H9 (cell line): ENCODE measurements around the gene UNK. TPM values are rescaled to one million over a fixed set of nuclear protein-coding genes. Genes with fewer than 3 reads are reported as not detected.

Experiments
- DNase-seq: peaks from one replicate; pipeline ENCODE4 v3.0.0-alpha.2; 2017
- H2AFZ ChIP-seq: one replicate; pipeline ENCODE4 v1.6.1; 2013; ENCODE audit warnings: mild to moderate bottlenecking, low read length, control low read depth, moderate library complexity
- H2AK5ac ChIP-seq: 2 replicates; pipeline ENCODE4 v1.6.1; 2013; ENCODE audit warnings: low read length, control low read depth, mixed read lengths; ENCODE audit not compliant: insufficient read length
- H2BK120ac ChIP-seq: one replicate; pipeline ENCODE4 v1.6.1; 2013; ENCODE audit warnings: low read depth, mild to moderate bottlenecking, low read length, control low read depth, inconsistent platforms; ENCODE audit not compliant: poor library complexity, severe bottlenecking
- H2BK12ac ChIP-seq: 2 replicates; pipeline ENCODE4 v1.6.1; 2013; ENCODE audit warnings: low read length, control low read depth, mixed read lengths, low read depth; ENCODE audit not compliant: insufficient read length
- H2BK15ac ChIP-seq: 2 replicates; pipeline ENCODE4 v1.6.1; 2013; ENCODE audit warnings: low read depth, low read length, control low read depth
- H2BK20ac ChIP-seq: one replicate; pipeline ENCODE4 v1.6.1; 2013; ENCODE audit warnings: low read depth, mild to moderate bottlenecking, low read length, control low read depth, inconsistent platforms; ENCODE audit not compliant: poor library complexity, severe bottlenecking
- H2BK5ac ChIP-seq: 2 replicates; pipeline ENCODE4 v1.6.1; 2013; ENCODE audit warnings: low read length, control low read depth, mixed read lengths; ENCODE audit not compliant: insufficient read length
- H3K14ac ChIP-seq: 2 replicates; pipeline ENCODE4 v1.6.1; 2013; ENCODE audit warnings: low read length, control low read depth; ENCODE audit not compliant: insufficient read depth
- H3K18ac ChIP-seq: 2 replicates; pipeline ENCODE4 v1.6.1; 2013; ENCODE audit warnings: low read depth, mild to moderate bottlenecking, mixed read lengths, low read length, control low read depth; ENCODE audit not compliant: insufficient read length
- H3K23ac ChIP-seq: 2 replicates; pipeline ENCODE4 v1.6.1; 2013; ENCODE audit warnings: low read length, control low read depth, mixed read lengths, low read depth; ENCODE audit not compliant: insufficient read length
- H3K23me2 ChIP-seq: 2 replicates; pipeline ENCODE4 v1.6.1; 2013; ENCODE audit warnings: low read depth, mild to moderate bottlenecking, mixed read lengths, low read length, control low read depth; ENCODE audit not compliant: insufficient read length, poor library complexity, severe bottlenecking
- H3K27ac ChIP-seq: 2 replicates; pipeline ENCODE4 v1.5.1; 2013; ENCODE audit warnings: low read length, control low read depth, mixed read lengths, low read depth; ENCODE audit not compliant: insufficient read length
- H3K27me3 ChIP-seq: 2 replicates; pipeline ENCODE4 v1.6.1; 2013; ENCODE audit warnings: low read length, control low read depth, inconsistent platforms; ENCODE audit not compliant: insufficient read depth
- H3K4ac ChIP-seq: 2 replicates; pipeline ENCODE4 v1.6.1; 2013; ENCODE audit warnings: low read depth, mild to moderate bottlenecking, control low read depth, inconsistent platforms, low read length, moderate library complexity
- H3K4me1 ChIP-seq: 2 replicates; pipeline ENCODE4 v1.6.1; 2013; ENCODE audit warnings: low read length, control low read depth, inconsistent platforms; ENCODE audit not compliant: insufficient read depth
- H3K4me2 ChIP-seq: 2 replicates; pipeline ENCODE4 v1.6.1; 2013; ENCODE audit warnings: low read length, control low read depth, mixed read lengths; ENCODE audit not compliant: insufficient read length, insufficient read depth
- H3K56ac ChIP-seq: 2 replicates; pipeline ENCODE4 v1.6.1; 2013; ENCODE audit warnings: low read depth, mild to moderate bottlenecking, mixed read lengths, low read length, control low read depth; ENCODE audit not compliant: insufficient read length
- H3K79me1 ChIP-seq: 2 replicates; pipeline ENCODE4 v1.6.1; 2013; ENCODE audit warnings: low read depth, mild to moderate bottlenecking, moderate library complexity, low read length, control low read depth, inconsistent platforms; ENCODE audit not compliant: insufficient read depth, poor library complexity, severe bottlenecking
- H3K79me2 ChIP-seq: 2 replicates; pipeline ENCODE4 v1.6.1; 2013; ENCODE audit warnings: low read length, control low read depth, inconsistent platforms; ENCODE audit not compliant: insufficient read depth
- H3K9ac ChIP-seq: 2 replicates; pipeline ENCODE4 v1.6.1; 2013; ENCODE audit warnings: low read length, control low read depth, mixed read lengths; ENCODE audit not compliant: insufficient read length; ENCODE audit errors: extremely low read depth
- H3K9me3 ChIP-seq: one replicate; pipeline ENCODE4 v1.6.1; 2013; ENCODE audit warnings: low read depth, low read length, inconsistent platforms; ENCODE audit not compliant: control insufficient read depth
- H3T11ph ChIP-seq: one replicate; pipeline ENCODE4 v1.6.1; 2013; ENCODE audit warnings: mild to moderate bottlenecking, low read length, control low read depth, inconsistent platforms
- H4K20me1 ChIP-seq: one replicate; pipeline ENCODE4 v1.6.1; 2013; ENCODE audit not compliant: control insufficient read depth, insufficient read length, insufficient read depth
- H4K5ac ChIP-seq: 2 replicates; pipeline ENCODE4 v1.6.1; 2013; ENCODE audit warnings: low read depth, mild to moderate bottlenecking, mixed read lengths, low read length, control low read depth; ENCODE audit not compliant: insufficient read length
- H4K8ac ChIP-seq: replicated peaks from 2 replicates; pipeline ENCODE4 v1.6.1; 2013; ENCODE audit warnings: low read length, control low read depth, mixed read lengths, low read depth; ENCODE audit not compliant: insufficient read length
- H4K91ac ChIP-seq: 2 replicates; pipeline ENCODE4 v1.6.1; 2013; ENCODE audit warnings: low read depth, mild to moderate bottlenecking, moderate library complexity, mixed read lengths, low read length, control low read depth; ENCODE audit not compliant: insufficient read length
- H3K27ac Mint-ChIP-seq, 3 experiments: 2 replicates in 2 of 3; 3 replicates in 1 of 3; pipeline ENCODE4 v1.8.0; 2020 to 2021; ENCODE audit warnings: mixed read lengths in 3 of 3, mild to moderate bottlenecking in 1 of 3, moderate library complexity in 1 of 3
- H3K27me3 Mint-ChIP-seq: 2 replicates; pipeline ENCODE4 v1.8.0; 2021; ENCODE audit warnings: low read depth, mild to moderate bottlenecking, moderate library complexity, mixed read lengths
- H3K36me3 Mint-ChIP-seq, 3 experiments: 2 replicates in 2 of 3; 3 replicates in 1 of 3; pipeline ENCODE4 v1.8.0; 2020 to 2021; ENCODE audit warnings: low read depth in 3 of 3, mixed read lengths in 3 of 3; ENCODE audit not compliant: insufficient read depth in 1 of 3
- H3K4me1 Mint-ChIP-seq, 2 experiments: 2 replicates each; pipeline ENCODE4 v1.8.0; 2020; ENCODE audit warnings: mixed read lengths in 2 of 2
- H3K4me3 Mint-ChIP-seq, 2 experiments: 2 replicates in 1 of 2; 3 replicates in 1 of 2; pipeline ENCODE4 v1.8.0; 2020 to 2021; ENCODE audit warnings: mild to moderate bottlenecking in 2 of 2, mixed read lengths in 2 of 2, moderate library complexity in 1 of 2
- H3K9me3 Mint-ChIP-seq, 2 experiments: 2 replicates in 1 of 2; 3 replicates in 1 of 2; pipeline ENCODE4 v1.8.0; 2020; ENCODE audit warnings: mild to moderate bottlenecking in 2 of 2, mixed read lengths in 2 of 2, moderate library complexity in 1 of 2
- CTCF ChIP-seq: fragments of 200-600 bp; sonication (generic); conservative IDR thresholded peaks from 3 replicates; pipeline ENCODE4 v1.8.0; 2021; ENCODE audit warnings: antibody characterized with exemption, mild to moderate bottlenecking
- WGBS: extraction: QIAGEN DNeasy Blood & Tissue Kit; methylation state at CpG from one replicate; pipeline ENCODE4 v1.1.7; 2013; ENCODE audit warnings: missing lambda C conversion rate, low lambda C conversion rate, mixed read lengths; ENCODE audit not compliant: insufficient read length; ENCODE audit errors: extremely low coverage; 5-methylcytosine and 5-hydroxymethylcytosine counted together
- total RNA-seq: library from RNA; stranded (reverse); gene quantifications from 2 replicates; pipeline ENCODE4 v1.2.1, GENCODE V29; 2021

The UNK gene
- total RNA-seq, 1 experiment from 2014 or later: 36.4 TPM

- Mint-ChIP-seq H3K27ac (no peak overlapping the region), H3K4me1 (peaks cover 5 to 17% of the 10 kb centered on the region in 2 experiments), H3K27me3 (no peaks in the 10 kb centered on the region), H3K9me3 (no peaks in the 10 kb centered on the region), H3K36me3 (peaks cover 0 to 4% (median 4%) of the 10 kb centered on the region in 3 experiments; a peak in 3 of 7 replicates), H3K4me3 (no peak overlapping the region)
- no CpG with 5 or more reads among the region's 7 CpGs for WGBS
- Histone ChIP-seq H3K4me1 (no peaks in the 10 kb centered on the region), H4K20me1 (no peaks in the 10 kb centered on the region), H3K27me3 (no peaks in the 10 kb centered on the region), H2AK5ac (no peak overlapping the region), H4K91ac (no peak overlapping the region), H4K8ac (no peak overlapping the region), H3K4ac (no peak overlapping the region), H3K79me1 (no peaks in the 10 kb centered on the region), H3K79me2 (no peaks in the 10 kb centered on the region), H3K4me2 (no peak overlapping the region), H3K23me2 (no peaks in the 10 kb centered on the region), H2AFZ (no peak overlapping the region), H2BK120ac (no peak overlapping the region), H3K27ac (no peak overlapping the region), H3K14ac (no peak overlapping the region), H2BK5ac (no peak overlapping the region), H2BK15ac (no peak overlapping the region), H2BK20ac (no peak overlapping the region), H3K18ac (no peak overlapping the region), H3K9me3 (no peaks in the 10 kb centered on the region), H3K56ac (no peak overlapping the region), H3K23ac (no peak overlapping the region), H3K9ac (no peak overlapping the region), H3T11ph (no peak overlapping the region), H2BK12ac (no peak overlapping the region), H4K5ac (no peak overlapping the region)
- no peak for TF ChIP-seq CTCF
- no peak for DNase-seq
These were observed 56.2 kb downstream of the UNK start for GRCh38 chr17:75840799-75841164.
